Testis (tissue), 3 donors: Measurements from ENCODE around the gene LRP2. TPM values are rescaled to one million over a fixed set of nuclear protein-coding genes. Genes with fewer than 3 reads are reported as not detected.

ENCODE experiments used
- DNase-seq: peaks from one replicate; pipeline ENCODE4 v3.0.0-alpha.2; 2019
- H3K27ac ChIP-seq, 2 donors: fragments of 200-600 bp; sonication (generic); one replicate each; pipeline ENCODE4 v1.5.1; 2019
- H3K27me3 ChIP-seq: fragments of 200-600 bp; sonication (generic); one replicate; pipeline ENCODE4 v1.5.1; 2019
- H3K36me3 ChIP-seq: fragments of 200-600 bp; sonication (generic); one replicate; pipeline ENCODE4 v1.5.1; 2017; ENCODE audit warnings: low read depth; ENCODE audit errors: missing control alignments
- H3K4me1 ChIP-seq: fragments of 200-600 bp; sonication (generic); one replicate; pipeline ENCODE4 v1.5.1; 2019
- H3K4me3 ChIP-seq, 2 donors: fragments of 200-600 bp; sonication (generic); one replicate each; pipeline ENCODE4 v1.5.1; 2017 to 2019
- H3K9me3 ChIP-seq: fragments of 200-600 bp; sonication (generic); one replicate; pipeline ENCODE4 v1.5.1; 2017
- CTCF ChIP-seq, 3 experiments: fragments of 450-650 bp in 2 of 3; fragments of 200-600 bp in 1 of 3; sonication (generic) in 1 of 3; IDR thresholded peaks; one replicate each; pipeline ENCODE4 v1.5.1; 2016 to 2019; ENCODE audit warnings: antibody characterized with exemption in 3 of 3, mild to moderate bottlenecking in 2 of 3, moderate library complexity in 1 of 3
- POLR2A ChIP-seq: fragments of 450-650 bp; IDR thresholded peaks from one replicate; pipeline ENCODE4 v1.6.1; 2017; ENCODE audit warnings: antibody characterized with exemption, mild to moderate bottlenecking, moderate library complexity
- WGBS, 2 donors: methylation state at CpG; one replicate each; pipeline ENCODE4 v1.1.5; 2018; 5-methylcytosine and 5-hydroxymethylcytosine counted together
- intact Hi-C: fragments of 100-400 bp; cut with DNase I; formaldehyde crosslinking; loops from one replicate; pipeline ENCODE4 v1.15.1; 2023; ENCODE audit warnings: low total_unique reads
- polyA plus RNA-seq: library from polyadenylated mRNA; stranded (reverse); fragments of 350-450 nt; fragmentation: Illumina TruSeq; extraction: RNeasy Lipid Tissue Mini Kit (QIAGEN cat#74804); gene quantifications from one replicate; pipeline ENCODE4 v1.2.3, GENCODE V29; 2014; ENCODE audit warnings: low read depth, low replicate concordance; ENCODE audit not compliant: insufficient read depth
- total RNA-seq, 2 donors: library from RNA; depleted of rRNA; stranded (reverse); fragments of >200 nt; gene quantifications; one replicate each; pipeline ENCODE4 v1.2.3, GENCODE V29; 2016

LRP2 gene
- total and polyA plus RNA-seq, 3 donors from 2014 or later: 3.0 to 9.3 (median 4.1) TPM

DNA sequence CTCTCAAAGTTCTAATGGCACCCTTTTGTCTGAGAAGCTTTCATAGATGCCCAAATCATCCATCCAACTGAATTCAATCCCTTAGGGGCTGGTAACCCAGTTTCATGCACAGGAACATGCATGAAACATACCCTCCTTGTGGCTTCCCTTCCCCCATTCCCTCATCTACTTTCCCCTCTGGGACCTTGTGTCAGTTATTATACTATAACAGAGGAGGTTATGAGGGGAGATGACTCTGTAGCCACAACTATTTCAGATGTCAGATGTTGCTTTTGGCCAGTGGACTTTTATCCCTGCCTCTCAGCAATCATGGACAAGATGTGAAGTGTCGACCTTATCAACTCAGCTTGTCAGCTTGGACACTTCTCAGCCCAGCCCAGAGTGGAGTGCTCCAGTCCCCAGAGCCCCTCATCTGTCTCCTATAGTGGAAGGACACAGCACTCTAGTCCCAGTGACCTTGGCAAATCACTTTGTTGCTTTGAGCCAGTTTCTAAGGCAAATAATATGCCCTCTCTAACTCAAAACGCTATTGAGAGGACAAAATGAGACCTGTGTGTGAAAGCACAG lies 284.6 kb downstream of the LRP2 start:
- H3K4me3 ChIP-seq: no peak overlapping the region
- no peaks in the 10 kb centered on the region for H3K27me3 ChIP-seq
- intact Hi-C loops: no loop called here
- TF ChIP-seq CTCF (IDR thresholded peaks at IDR 0.05) (no peak), POLR2A (no peak)
- no peaks in the 10 kb centered on the region for H3K9me3 ChIP-seq
- no peak for DNase-seq
- WGBS, 2 donors: 29 to 53% methylated on average over 2 of the region's 2 CpGs
- H3K4me1 ChIP-seq: no peaks in the 10 kb centered on the region
- H3K27ac ChIP-seq: no peak overlapping the region
- H3K36me3 ChIP-seq: no peaks in the 10 kb centered on the region

Other genes starting within 250 kb of the LRP2 start
- 10 to 100 TPM; 14.6 to 23.6 TPM for gene BBS5, start 117.0 kb upstream of the LRP2 start, total RNA-seq
- gene BBS5, start 117.0 kb upstream of the LRP2 start, polyA plus RNA-seq: 14.1 TPM
- 1 to 10 TPM; 1.7 to 4.3 TPM for gene KLHL41, start 147.2 kb upstream of the LRP2 start, total RNA-seq
- gene KLHL41, start 147.2 kb upstream of the LRP2 start, polyA plus RNA-seq: 11.7 TPM
- 10 to 100 TPM; 31.2 to 40.2 TPM for gene FASTKD1, start 211.3 kb upstream of the LRP2 start, total RNA-seq
- gene FASTKD1, start 211.3 kb upstream of the LRP2 start, polyA plus RNA-seq: 24.8 TPM
- 10 to 100 TPM; 40.8 to 48.0 TPM for gene PPIG, start 221.8 kb upstream of the LRP2 start, total RNA-seq
- gene PPIG, start 221.8 kb upstream of the LRP2 start, polyA plus RNA-seq: 6.9 TPM